Measurements from ENCODE around the gene S100G. TPM values are rescaled to one million over a fixed set of nuclear protein-coding genes. Genes with fewer than 3 reads are reported as not detected.

S100G gene
- total and polyA plus RNA-seq, 2 experiments from 2014 or later, result not detected

DNA sequence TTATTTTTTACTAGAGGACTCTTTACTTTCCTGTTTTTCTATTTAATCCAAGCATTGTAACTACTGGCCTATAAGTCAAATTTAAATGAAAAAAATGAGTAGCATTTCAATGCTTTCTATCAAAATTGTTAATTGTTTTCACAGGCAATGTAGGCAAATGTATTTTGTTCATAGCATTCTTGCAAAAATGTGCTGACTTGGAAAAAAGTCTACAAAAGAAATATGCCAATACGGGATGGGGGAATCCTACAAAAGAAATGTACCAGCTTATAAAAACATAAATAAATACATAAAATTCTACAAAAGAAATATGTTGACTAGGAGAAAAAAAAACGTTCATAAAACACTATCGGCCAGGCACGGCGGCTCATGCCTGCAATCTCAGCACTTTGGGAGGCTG, 14.9 kb upstream of the S100G start:
- no peaks in the 10 kb centered on the region for H4K20me1 ChIP-seq (replicated peaks; ENCODE audit: insufficient read depth)
- DNase-seq (ENCODE audit: low spot score) (no peak), ATAC-seq (no peak)
- H3K4me3 ChIP-seq, result no peak overlapping the region
- no peaks in the 10 kb centered on the region for H3F3A ChIP-seq (replicated peaks; ENCODE audit: low read depth)
- no peaks in the 10 kb centered on the region for H3K36me3 ChIP-seq (ENCODE audit: insufficient read depth)
- peaks cover 2% of the 10 kb centered on the region; the same call in 2 of the 3 replicates for H3K4me1 Mint-ChIP-seq
- no peaks in the 10 kb centered on the region for H3K9me2 ChIP-seq (ENCODE audit: insufficient read depth)
- no peaks in the 10 kb centered on the region for H3K9me3 Mint-ChIP-seq
- H3K27ac ChIP-seq (ENCODE audit: low read depth), result no peak overlapping the region
- no peak overlapping the region for H3K27ac Mint-ChIP-seq
- no peak overlapping the region for H3K4me3 Mint-ChIP-seq
- H3K4me1 ChIP-seq (ENCODE audit: insufficient read depth), result peaks cover under 1% of the 10 kb centered on the region; the same call in 1 of the 2 replicates
- H3K27me3 ChIP-seq (ENCODE audit: insufficient read depth), result no peaks in the 10 kb centered on the region
- peaks cover under 1% of the 10 kb centered on the region for H3K27me3 Mint-ChIP-seq (ENCODE audit: insufficient read depth, low read depth, poor library complexity)
- TF ChIP-seq EZH2phosphoT487 (IDR thresholded peaks at IDR 0.05; ENCODE audit: unreplicated experiment) (no peak), ZNF331 (CRISPR knock-in tag; IDR thresholded peaks at IDR 0.05; ENCODE audit: low read depth) (no peak), POLR2AphosphoS5 (IDR thresholded peaks at IDR 0.05; ENCODE audit: low read depth) (no peak)
- H3K79me2 ChIP-seq (replicated peaks; ENCODE audit: insufficient read depth), result no peaks in the 10 kb centered on the region
- peaks cover 36% of the 10 kb centered on the region for H3K36me3 Mint-ChIP-seq (ENCODE audit: low read depth)
- H2AFZ ChIP-seq, result no peak overlapping the region
- H3K4me2 ChIP-seq, result no peak overlapping the region

DNA sequence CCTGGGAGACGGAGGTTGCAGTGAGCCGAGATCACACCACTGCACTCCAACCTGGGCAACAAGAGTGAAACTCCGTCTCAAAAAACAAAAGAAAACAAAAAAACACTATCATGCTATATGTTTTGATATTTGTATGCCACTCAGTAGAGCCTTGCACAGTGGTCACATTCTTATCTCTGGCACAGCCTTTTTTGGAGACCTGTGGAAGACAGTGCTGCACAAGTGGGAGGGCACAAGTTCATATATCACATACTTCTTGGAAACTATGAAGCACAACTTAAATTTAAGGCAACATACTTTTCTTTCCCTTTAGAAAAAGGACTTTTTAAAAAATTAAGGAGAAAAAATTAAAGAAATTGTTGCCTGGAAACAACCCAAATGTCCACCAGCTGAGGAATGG, 14.4 kb upstream of the S100G start:
- H3K4me1 Mint-ChIP-seq, result peaks cover 2% of the 10 kb centered on the region; the same call in 1 of the 3 replicates
- no peak for DNase-seq (ENCODE audit: low spot score)
- no peak overlapping the region for H3K27ac ChIP-seq (ENCODE audit: low read depth)
- TF ChIP-seq ZNF114 (CRISPR knock-in tag; IDR thresholded peaks at IDR 0.05) (no peak), POLR2AphosphoS5 (IDR thresholded peaks at IDR 0.05; ENCODE audit: low read depth) (no peak), CTCF (conservative IDR thresholded peaks at IDR 0.05; ENCODE audit: low read depth in 2 of 2) (no peak), NANOG (IDR thresholded peaks at IDR 0.05; ENCODE audit: borderline replicate concordance) (no peak), ZNF331 (CRISPR knock-in tag; IDR thresholded peaks at IDR 0.05; ENCODE audit: low read depth) (no peak), ZNF462 (CRISPR knock-in tag; IDR thresholded peaks at IDR 0.05) (no peak), EZH2phosphoT487 (IDR thresholded peaks at IDR 0.05; ENCODE audit: unreplicated experiment) (no peak)
- TF ChIP-seq, protein P1, sequence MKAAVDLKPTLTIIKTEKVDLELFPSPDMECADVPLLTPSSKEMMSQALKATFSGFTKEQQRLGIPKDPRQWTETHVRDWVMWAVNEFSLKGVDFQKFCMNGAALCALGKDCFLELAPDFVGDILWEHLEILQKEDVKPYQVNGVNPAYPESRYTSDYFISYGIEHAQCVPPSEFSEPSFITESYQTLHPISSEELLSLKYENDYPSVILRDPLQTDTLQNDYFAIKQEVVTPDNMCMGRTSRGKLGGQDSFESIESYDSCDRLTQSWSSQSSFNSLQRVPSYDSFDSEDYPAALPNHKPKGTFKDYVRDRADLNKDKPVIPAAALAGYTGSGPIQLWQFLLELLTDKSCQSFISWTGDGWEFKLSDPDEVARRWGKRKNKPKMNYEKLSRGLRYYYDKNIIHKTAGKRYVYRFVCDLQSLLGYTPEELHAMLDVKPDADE (IDR thresholded peaks at IDR 0.05), result no peak
- no peak overlapping the region for H3K4me2 ChIP-seq
- H3K27me3 ChIP-seq (ENCODE audit: insufficient read depth), result no peaks in the 10 kb centered on the region
- no peaks in the 10 kb centered on the region for H3K79me2 ChIP-seq (replicated peaks; ENCODE audit: insufficient read depth)
- H3K4me1 ChIP-seq (ENCODE audit: insufficient read depth), result no peaks in the 10 kb centered on the region
- H3F3A ChIP-seq (replicated peaks; ENCODE audit: low read depth), result no peaks in the 10 kb centered on the region
- H3K27ac Mint-ChIP-seq, result no peak overlapping the region
- peaks cover 39% of the 10 kb centered on the region for H3K36me3 Mint-ChIP-seq (ENCODE audit: low read depth)
- H3K27me3 Mint-ChIP-seq (ENCODE audit: insufficient read depth, low read depth, poor library complexity), result peaks cover 1% of the 10 kb centered on the region
- H3K4me3 Mint-ChIP-seq, result no peak overlapping the region
- H3K36me3 ChIP-seq (ENCODE audit: insufficient read depth), result no peaks in the 10 kb centered on the region
- H3K9me2 ChIP-seq (ENCODE audit: insufficient read depth), result no peaks in the 10 kb centered on the region
- no peak overlapping the region for H3K4me3 ChIP-seq
- no peaks in the 10 kb centered on the region for H3K9me3 Mint-ChIP-seq
- no peak overlapping the region for H2AFZ ChIP-seq
- no peak for ATAC-seq
- H4K20me1 ChIP-seq (replicated peaks; ENCODE audit: insufficient read depth), result no peaks in the 10 kb centered on the region

Data from GM23338 (cell line).